HG02852 (cell line): ENCODE data around the gene FAM210A.

Experiments
- ATAC-seq: cut with Tn5 transposase; IDR thresholded peaks from one replicate; pipeline ENCODE4 v1.9.1; 2021; ENCODE audit warnings: mild to moderate bottlenecking, moderate library complexity; ENCODE audit not compliant: unreplicated experiment

The FAM210A gene

DNA sequence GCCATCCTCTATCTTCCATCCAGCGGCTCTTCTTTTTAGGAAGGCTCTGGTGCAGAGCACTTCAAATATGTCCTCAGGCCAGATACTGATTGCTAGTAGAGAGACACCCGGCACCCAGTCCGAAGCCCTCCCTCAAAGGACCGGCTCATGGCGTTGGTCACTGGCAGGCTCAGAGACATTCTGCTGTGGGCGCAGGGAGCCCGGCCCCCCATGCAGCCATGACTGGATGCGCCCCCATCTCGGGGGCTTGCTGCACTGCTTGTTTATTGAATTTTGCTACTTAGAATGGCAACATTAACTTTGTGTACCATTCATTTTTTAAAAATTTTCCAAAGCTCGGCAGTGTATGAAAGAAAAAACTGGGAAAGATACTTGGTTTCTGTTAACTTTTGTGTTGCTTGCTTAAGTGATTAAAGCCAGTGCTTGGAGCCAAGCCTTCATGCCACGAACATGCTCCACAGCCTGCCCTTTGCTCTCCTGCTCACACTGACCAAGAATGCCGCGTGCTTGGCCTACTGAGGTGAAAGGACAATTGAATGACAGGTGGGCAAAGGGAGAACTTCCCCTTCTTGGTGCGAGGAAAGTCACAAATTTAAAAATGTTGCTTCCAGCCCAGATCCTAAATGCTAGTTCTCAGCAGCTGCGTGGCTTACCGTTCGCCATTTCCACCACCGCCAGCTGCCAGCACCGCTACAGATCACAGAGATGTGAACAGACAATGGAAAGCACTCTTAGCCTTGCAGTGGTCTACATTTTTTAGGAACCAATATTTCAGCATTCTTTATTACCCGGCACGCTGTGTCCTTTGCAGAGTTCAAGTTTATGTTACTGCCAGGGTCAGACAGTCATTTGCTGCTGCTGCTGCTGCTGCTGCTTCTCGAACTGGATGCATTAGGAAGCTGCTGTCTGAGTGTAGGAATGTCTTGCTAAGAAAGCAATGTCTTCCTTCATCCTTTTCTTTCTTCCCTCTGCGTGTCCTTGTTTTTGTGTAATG is 76.7 kb downstream of the FAM210A start:
- no peak for ATAC-seq

DNA sequence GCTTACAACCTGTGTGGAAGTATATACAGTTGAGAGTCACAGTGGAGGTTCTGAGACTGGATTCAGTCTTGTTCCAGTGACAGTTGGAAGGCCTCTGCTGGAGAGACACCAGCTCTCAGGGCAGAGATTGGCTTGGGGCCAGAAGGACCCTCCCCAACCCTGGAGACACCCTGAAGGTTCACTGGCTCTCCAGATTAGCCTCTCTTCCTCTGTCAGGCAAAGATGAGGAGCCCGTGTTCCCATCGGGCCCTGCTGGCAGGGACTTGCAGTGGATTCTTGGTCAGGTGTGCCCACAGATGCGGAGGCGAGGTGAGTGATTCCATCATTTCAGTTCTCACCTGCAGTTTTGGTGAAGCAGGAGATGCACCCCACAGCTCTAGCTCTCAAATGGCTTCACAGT is 78.6 kb downstream of the FAM210A start:
- no peak for ATAC-seq

DNA sequence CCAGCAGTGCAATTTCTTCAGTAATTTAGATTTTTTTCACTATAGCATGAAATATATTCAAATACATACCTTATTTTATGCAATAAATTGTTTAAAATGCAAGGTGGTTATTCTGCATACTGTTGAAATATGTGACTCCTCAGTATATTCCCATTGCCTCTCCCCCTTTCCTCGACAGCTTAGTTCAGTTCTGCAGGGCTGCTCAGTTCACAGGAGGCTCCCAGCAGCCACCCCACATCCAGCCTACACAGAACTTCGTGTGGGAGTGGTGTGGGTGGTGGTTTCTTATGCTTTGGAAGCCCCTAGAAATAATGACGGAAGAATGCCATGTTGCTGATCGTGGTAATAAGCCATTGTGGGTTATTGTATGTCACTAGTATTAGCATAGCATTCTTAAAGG is 79.7 kb downstream of the FAM210A start:
- ATAC-seq: no peak

DNA sequence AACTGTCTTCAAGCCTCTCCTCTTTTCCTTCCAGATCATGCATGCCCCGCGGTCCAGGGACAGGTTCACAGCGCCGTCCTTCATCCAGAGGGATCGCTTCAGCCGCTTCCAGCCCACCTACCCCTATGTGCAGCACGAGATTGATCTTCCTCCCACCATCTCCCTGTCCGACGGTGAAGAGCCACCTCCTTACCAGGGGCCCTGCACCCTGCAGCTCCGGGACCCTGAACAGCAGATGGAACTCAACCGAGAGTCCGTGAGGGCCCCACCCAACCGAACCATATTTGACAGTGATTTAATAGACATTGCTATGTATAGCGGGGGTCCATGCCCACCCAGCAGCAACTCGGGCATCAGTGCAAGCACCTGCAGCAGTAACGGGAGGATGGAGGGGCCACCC is 81.3 kb downstream of the FAM210A start:
- no peak for ATAC-seq

DNA sequence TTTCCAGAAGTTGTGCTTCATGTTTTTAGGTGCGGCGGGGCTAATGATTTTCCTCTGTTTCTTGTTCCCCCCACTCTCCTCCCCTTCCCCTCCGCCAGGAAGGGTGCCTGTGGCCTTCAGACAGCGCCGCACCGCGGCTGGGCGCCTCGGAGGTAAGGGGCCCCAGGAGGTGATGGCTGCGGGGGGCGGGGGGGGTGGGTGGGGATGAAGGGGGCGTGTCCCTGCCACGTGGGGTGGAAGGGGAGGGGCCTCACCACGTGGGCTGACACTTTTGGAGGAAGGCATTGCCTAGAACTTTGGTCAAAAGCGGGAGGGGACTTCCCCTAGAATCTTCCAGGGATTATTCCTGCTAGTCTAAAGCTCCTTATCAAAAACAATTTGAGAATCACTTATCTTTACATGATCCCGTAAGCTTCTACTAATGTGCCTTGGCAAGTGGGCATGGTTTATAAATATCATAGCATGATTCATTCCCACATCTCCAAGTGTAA is 83.1 kb downstream of the FAM210A start:
- no peak for ATAC-seq

DNA sequence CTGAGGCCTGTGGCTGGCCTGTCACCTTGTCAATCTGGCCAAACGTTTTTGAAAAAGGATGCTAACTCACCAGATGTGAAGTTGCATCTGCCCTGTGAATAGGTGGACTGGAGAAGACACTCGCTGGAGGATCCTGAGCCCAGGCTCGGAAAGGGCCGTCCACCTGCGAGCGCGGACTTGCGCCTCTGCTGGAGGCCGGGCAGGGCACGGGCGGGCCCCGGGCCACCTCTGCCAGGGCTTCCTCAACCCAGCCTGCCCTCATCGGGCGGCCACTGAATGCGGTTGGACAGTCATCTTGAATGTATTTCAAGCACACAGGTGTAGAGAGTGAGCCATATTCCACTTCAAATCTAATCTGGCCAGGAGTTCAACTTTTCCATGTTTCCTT is 83.9 kb downstream of the FAM210A start:
- no peak for ATAC-seq

DNA sequence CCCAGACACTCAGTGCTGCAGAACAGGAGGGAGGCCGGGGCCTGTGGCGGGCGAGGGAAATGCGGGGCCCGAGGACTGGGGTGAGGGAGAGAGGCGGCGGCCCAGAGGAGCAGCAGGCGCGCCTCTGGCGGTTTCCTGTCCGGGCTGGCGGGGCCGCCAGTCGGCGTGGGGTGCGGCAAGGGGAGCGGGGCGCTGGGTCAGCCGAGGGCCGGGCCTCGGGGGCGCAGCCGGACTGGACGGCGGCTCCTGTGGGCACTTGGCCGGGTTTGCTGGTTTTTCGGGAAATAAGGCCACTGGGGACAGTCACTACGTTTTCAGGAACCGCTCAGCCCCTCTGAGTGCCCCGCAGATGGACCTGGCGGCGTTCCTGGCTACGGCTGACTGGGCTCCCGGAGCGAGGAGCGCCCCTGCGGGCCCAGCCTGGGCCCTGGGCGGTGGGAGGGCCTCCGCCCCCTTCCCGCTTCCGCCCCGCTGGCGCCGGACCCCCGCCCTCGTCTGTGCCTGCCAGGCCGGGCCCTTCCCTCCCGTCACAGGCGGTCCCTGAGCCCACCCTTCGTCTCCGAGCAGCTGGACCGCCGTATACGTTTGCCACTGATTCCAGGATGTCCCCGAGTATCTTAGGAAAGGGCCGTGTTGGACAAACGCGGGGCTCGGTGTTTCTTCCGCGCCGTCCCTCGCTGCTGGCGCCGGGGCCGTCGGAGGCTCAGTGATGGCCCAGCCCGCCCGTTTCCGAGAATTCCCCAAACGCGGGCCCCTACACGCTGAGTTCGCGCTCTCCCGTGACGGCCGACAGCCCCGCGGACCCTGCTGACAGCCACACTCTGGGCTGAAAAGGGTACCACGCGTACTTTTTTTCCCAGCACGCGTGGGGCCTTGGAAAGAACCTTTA is 84.6 kb downstream of the FAM210A start:
- no peak for ATAC-seq

DNA sequence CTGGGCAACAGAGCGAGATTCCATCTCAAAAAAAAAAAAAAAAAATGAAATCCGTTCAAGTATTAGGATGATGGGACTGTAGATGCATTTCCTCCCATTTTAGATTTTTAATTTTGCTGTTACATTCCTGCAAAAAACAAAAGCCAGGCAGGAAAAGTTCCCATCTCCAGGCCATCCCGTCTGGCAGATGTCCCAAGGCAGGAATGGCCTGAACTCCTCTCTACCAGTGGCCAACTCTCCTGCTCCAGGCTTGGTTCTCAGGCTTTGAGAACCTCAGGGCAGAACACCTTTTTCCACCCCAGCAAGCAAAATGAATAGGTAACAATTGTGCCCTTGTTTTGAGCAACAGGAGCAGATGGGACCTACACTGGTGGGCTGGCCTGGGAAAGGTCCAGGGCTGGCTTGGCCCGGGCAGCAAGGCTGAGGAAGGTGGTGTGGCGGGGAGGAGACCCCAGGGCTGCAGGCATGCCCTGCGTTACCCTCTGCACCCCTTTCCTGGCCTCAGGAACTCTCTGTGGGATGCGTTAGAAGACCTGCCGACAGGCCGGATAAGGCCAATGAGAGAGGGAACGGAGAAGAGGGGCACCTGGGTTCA is 86.0 kb downstream of the FAM210A start:
- no peak for ATAC-seq

DNA sequence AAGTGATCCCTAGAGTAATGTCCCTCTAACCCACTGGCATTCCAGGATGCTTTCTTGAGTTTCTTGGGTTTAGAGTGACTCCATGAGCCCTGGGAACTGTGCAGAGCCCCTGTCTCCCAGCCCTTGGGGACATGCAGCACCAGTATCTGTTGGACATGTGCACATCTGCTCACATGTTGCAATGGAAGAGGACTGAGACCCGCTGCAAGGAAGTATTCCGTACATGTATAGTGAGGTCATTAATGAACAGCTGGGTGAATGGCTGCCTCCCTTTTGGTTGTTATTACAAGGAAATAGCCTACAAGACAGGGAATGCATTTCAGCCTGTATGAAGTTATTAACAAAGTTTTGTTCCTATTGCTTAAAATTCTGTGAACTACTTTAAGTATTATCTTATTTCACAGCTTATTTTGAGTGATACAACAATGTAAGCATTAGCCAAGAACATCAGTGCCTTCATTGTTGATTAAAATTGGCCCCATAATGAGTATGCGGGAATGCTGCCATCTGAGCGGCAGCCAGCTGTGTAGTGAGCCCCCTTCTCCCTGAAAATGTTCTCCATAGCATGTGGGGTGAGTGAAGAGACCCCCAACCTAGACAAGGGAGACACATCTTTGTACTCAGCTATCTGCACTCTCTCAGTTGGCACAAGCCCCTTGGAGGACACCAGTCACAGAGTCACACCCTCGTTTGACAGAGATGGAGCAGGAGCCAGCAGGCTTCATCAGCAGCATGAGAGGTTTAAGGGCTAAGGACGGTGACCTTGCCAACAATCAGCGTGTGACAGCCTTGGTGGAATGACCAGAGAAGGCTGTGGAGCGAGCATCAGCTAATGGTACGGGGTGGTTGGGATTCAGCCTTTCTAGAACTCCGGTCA is 87.4 kb downstream of the FAM210A start:
- ATAC-seq: no peak

DNA sequence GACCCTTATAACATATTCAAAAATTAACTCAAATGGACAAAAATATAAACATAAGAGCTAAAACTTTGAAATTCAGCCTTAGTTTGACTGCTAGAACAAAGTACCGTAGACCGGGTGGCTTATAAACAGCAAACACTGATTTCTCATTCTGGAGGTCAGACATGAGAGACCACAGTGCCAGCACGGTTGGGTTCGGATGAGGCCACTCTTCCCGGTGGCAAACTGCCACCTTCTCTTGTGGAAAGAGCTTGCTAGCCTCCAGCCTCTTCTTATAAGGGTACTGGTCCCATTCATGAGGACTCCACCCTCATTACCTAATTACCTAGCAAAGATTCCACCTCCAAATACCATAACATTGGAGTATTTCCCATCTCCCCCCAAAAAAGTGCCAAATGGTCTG is 91.3 kb downstream of the FAM210A start:
- no peak for ATAC-seq

DNA sequence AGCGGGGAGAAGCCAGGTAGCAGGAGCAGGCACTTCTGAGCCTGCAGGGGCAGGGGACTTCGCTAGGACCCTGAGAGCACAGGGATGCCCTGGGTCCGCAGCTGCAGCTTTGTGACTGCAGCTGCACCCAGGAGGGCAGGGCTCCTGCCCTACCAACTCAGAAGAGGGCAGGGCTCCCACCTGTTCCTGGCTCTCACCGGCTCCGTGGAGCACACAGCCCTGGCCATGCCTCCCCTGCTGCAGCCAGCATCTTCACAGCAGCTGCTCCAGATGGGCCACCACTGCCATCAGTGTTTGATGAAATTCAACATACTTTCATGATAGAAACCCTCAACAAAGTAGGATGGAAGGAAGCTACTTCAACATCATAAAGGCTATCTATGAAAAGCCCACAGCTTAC is 92.7 kb downstream of the FAM210A start:
- ATAC-seq: no peak

DNA sequence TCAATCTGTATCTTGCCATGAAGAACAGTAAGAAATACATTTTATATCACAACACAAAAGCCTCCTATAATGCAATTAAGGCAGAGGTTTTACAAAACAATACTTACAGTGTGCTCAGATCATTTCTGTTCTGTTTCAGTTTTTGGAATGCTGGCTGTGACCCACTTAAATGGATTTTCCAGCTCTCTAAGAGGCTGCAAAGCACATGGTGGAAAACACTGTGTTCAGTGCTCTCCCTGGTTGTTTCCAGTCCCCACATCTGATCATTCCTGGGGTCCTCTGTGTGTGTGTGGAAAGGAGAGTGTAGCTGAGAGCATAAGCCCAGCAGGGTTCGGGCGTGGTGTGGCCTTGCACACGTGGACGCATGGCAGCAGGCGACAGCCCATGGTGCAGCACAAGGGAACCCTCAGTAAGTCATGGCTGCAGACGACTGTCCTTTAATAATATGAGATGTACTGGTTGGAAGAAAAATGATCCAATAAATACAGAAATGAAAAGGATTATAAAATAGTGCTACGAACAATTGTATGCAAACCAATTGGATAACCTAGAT is 95.6 kb downstream of the FAM210A start:
- ATAC-seq: no peak

DNA sequence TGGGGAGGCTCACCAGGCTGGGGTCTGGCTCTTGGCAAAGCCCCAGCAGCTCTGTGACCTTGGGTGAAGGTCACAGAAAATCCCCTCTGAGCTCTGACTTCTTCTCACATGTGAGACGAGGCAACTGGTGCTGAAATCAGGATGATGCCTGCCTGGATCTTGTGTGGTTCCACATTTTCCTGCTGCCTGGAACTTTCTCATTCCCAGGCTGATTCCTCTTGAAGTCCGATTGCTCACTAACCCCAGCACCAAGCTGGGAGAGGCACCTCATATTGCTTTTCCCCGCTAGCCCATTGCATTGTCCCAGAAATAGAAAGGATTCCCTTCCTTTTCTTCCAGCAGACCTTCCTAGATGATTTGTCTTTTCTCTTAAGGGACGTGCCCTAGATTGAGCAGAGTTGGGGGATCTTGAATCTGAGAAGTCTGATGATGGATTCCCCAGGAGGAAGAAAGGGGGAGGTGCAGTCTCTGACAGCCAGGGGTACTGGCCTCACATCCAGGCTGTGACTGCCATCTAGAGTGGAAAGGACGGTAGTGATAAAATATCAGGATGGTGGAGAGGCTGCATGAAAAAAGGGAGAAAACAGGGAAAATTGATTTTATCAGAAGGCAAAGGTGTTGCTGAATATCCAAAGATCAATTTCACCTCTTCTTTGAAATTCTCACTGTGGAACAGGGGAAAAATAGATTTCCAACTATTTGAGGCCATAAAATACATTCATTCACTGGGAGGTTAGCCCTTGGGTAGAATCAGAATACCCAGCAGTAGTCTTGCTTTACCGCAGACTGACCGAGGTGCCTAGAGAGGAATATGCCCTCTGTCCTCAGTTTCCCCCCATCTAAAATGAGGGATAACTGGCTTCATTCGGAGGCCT is 96.3 kb downstream of the FAM210A start:
- ATAC-seq: no peak

DNA sequence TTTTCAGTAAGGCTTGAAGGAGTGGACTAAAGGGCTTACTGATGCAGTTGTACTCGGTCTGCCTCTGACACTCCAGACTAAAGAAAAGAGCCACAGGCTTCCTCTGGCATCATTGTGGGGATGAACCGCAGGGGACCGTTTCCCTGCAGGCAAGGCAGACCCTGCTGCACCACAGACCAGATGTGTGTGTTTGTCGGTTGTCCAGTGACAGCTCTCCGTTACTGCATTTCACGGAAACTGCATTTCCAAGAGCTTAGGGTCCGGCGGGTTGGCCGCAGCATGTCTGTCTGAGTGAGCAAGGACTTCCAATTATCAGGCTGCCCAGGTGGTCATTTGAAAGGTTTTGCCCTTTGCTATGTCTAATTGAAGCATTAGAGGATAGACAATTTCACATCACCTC is 98.1 kb downstream of the FAM210A start:
- no peak for ATAC-seq

DNA sequence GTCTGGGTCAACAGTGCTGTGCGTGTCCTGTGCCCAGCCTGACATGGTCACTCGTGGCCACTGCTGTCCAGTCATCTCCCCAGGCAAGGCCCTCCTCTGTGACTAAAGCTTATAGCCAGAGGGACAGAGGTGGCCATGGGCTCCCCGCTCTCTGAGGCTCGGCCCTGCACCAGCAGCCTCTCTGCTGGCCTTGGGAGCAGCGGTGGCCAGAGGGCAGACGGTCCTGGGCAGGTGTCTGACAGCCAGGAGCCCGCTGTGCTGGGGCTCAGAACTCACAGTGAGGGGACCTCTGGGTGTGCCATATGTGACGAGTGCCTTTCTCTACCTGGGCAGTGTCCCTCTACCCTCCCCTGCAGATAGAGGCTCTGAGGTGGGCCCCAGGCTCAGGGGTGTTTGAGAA is 98.7 kb downstream of the FAM210A start:
- ATAC-seq: no peak

DNA sequence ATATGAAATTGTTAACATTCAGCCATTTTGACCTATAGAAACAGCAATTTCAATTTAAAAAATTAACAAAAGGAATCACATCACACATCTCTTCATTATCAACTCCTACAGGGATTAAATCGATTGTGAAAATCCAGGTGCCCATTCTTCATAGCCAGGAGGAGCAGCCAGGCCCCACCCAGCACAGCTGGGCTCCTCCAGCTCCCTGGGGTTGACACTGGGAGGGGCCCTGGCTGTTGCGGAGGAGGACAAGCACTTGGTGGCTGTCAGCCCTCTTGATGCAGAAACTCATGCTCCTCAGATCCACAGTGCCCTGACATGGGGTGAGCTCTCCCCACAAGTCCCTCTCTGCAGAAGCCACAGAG is 99.8 kb downstream of the FAM210A start:
- ATAC-seq: no peak

DNA sequence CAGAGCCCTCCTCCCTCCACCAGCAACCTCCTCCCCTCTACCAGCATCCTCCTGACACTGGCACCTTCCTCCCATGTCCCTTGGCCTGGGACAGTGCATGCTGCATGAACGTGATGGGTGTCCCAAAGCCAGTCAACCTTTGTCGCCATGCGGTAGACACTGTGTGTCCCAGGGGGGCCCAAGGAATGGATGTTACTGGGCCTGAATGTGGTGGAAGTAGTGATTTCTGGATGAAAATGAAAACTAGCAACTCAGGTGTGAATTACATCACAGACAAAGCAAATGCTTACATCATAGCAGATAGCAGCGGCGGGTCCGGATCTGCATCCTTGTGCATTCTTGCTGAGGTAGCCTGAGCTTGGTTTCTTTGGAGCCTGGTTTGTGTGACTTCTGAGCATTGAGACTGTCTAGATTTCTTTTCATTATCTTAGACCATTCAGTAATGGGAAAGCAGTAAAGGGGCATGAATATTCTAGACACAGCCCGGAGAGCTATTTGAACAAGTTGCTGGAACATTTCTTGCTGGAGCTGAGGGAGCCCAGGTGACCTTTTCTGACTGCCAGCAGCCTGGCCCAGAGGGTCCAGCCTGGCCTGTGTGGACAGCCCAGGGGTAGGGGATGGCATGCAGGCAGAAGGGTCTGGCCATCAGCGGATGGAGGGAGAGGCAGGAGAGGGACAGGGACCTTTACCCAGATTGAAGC is 100.4 kb downstream of the FAM210A start:
- ATAC-seq: no peak

DNA sequence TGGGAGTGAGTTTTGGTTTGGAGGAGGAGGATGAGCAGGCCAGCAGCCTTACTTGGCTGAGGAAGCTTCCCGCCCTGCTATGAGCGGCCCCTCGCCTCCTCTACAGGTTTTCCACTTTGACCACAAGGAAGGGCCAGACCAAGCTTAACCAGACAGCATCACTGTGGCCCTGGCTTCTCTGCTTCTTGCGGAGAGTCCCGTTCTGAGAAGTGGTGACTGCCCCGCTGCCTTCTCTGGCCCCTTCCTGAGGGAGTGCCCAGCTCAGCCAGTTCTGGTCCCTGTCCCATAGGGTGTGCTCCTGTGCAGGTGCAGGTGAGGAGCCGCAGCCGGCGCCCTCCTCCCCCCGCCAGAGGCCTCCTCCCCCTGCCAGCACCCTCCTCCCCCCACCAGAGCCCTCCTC is 101.0 kb downstream of the FAM210A start:
- ATAC-seq: no peak
